Measurements from ENCODE around the gene ACAT1. TPM values are rescaled to one million over a fixed set of nuclear protein-coding genes. Genes with fewer than 3 reads are reported as not detected.

ACAT1 gene
- total RNA-seq, 1 experiment from 2014 or later: 134 TPM

DNA sequence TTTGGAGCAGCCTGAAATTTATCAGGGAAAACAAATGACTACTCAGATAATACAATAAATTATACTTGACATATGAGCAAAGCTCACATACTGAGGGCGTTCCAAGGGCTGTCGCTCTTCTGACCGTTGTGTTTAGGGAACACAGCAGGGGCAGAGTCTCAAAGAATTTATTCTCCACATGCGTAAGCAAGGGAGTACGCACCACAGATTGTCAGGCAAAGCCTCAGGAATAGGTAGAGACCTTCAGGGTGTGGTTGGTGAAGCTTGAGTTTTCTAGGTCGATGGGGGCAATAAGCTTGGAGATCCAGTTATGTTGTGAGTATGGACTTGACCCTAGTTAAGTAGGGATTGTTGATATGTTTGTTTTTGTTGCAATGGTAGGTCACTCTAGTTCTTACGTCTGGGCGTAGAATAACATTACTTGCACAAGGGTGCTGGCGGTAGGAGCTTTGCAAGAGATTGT, 830 bp downstream of the ACAT1 start:
- Mint-ChIP-seq H3K36me3 (ENCODE audit: insufficient read depth, unreplicated experiment) (peaks cover 13% of the 10 kb centered on the region), H3K4me3 (ENCODE audit: unreplicated experiment) (peak overlapping the region; percentile 81), H3K4me1 (ENCODE audit: low read depth, unreplicated experiment) (peaks cover 27% of the 10 kb centered on the region), H3K27ac (ENCODE audit: unreplicated experiment) (peak overlapping the region; percentile 66), H3K27me3 (ENCODE audit: insufficient read depth, unreplicated experiment) (no peaks in the 10 kb centered on the region), H3K9me3 (ENCODE audit: unreplicated experiment) (no peaks in the 10 kb centered on the region)
- Histone ChIP-seq H3K4me1 (peaks cover 13% of the 10 kb centered on the region), H3K36me3 (ENCODE audit: control insufficient read depth, insufficient read depth, low read length) (no peaks in the 10 kb centered on the region), H3K27me3 (replicated peaks; ENCODE audit: control insufficient read depth, insufficient read depth, low read length) (no peaks in the 10 kb centered on the region), H3K4me3 (ENCODE audit: low read depth, low read length) (peak overlapping the region; percentile 88), H3K9me3 (no peaks in the 10 kb centered on the region)
- TSS peak; percentile 62 for BruUV-seq (replicated peaks)
- peak in 1 of 2 experiments; percentile 34 for DNase-seq
- ChIA-PET CTCF (interaction anchor here (0.6 kb wide), 1 partner anchor 190 kb away, joined by 3 read pairs; no protein-coding TSS in a partner anchor), POLR2A (interaction anchor here (0.6 kb wide), 2 partner anchors 26 to 269 kb away, joined by 7 to 11 read pairs; no protein-coding TSS in a partner anchor)
- TF ChIP-seq, protein P1, sequence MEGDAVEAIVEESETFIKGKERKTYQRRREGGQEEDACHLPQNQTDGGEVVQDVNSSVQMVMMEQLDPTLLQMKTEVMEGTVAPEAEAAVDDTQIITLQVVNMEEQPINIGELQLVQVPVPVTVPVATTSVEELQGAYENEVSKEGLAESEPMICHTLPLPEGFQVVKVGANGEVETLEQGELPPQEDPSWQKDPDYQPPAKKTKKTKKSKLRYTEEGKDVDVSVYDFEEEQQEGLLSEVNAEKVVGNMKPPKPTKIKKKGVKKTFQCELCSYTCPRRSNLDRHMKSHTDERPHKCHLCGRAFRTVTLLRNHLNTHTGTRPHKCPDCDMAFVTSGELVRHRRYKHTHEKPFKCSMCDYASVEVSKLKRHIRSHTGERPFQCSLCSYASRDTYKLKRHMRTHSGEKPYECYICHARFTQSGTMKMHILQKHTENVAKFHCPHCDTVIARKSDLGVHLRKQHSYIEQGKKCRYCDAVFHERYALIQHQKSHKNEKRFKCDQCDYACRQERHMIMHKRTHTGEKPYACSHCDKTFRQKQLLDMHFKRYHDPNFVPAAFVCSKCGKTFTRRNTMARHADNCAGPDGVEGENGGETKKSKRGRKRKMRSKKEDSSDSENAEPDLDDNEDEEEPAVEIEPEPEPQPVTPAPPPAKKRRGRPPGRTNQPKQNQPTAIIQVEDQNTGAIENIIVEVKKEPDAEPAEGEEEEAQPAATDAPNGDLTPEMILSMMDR (IDR thresholded peaks at IDR 0.05; ENCODE audit: insufficient read depth in 1 of 2, low read depth in 1 of 2, low read length in 1 of 2, severe bottlenecking in 1 of 2, unreplicated experiment in 1 of 2): no peak
- intact Hi-C loops (cut with micrococcal nuclease; ENCODE audit: unreplicated experiment): loop anchor here (10.0 kb wide), 1 partner anchor 343 kb away; the partner anchor contains the start of gene C11orf65

GRCh38 chr11:108125096-108125495, 3.7 kb downstream of the ACAT1 start:
- peaks cover 26% of the 10 kb centered on the region for H3K36me3 Mint-ChIP-seq (ENCODE audit: insufficient read depth, unreplicated experiment)
- no peak overlapping the region for H3K27ac Mint-ChIP-seq (ENCODE audit: unreplicated experiment)
- peaks cover 13% of the 10 kb centered on the region for H3K4me1 ChIP-seq
- no peak for DNase-seq
- POLR2A ChIA-PET: no interaction called here
- H3K27me3 Mint-ChIP-seq (ENCODE audit: insufficient read depth, unreplicated experiment): no peaks in the 10 kb centered on the region
- TF ChIP-seq, protein P1 (IDR thresholded peaks at IDR 0.05; ENCODE audit: insufficient read depth in 1 of 2, low read depth in 1 of 2, low read length in 1 of 2, severe bottlenecking in 1 of 2, unreplicated experiment in 1 of 2): no peak
- no peak overlapping the region for H3K4me3 ChIP-seq (ENCODE audit: low read depth, low read length)
- H3K9me3 ChIP-seq: no peaks in the 10 kb centered on the region
- H3K4me3 Mint-ChIP-seq (ENCODE audit: unreplicated experiment): no peak overlapping the region
- peaks cover 20% of the 10 kb centered on the region for H3K4me1 Mint-ChIP-seq (ENCODE audit: low read depth, unreplicated experiment)
- intact Hi-C loops (cut with micrococcal nuclease; ENCODE audit: unreplicated experiment): loop anchor here (10.0 kb wide), 1 partner anchor 340 kb away; the partner anchor contains the start of gene C11orf65
- no TSS peak for BruUV-seq (replicated peaks)
- no peaks in the 10 kb centered on the region for H3K27me3 ChIP-seq (replicated peaks; ENCODE audit: control insufficient read depth, insufficient read depth, low read length)
- CTCF ChIA-PET: no interaction called here
- no peaks in the 10 kb centered on the region for H3K36me3 ChIP-seq (ENCODE audit: control insufficient read depth, insufficient read depth, low read length)
- no peaks in the 10 kb centered on the region for H3K9me3 Mint-ChIP-seq (ENCODE audit: unreplicated experiment)

DNA sequence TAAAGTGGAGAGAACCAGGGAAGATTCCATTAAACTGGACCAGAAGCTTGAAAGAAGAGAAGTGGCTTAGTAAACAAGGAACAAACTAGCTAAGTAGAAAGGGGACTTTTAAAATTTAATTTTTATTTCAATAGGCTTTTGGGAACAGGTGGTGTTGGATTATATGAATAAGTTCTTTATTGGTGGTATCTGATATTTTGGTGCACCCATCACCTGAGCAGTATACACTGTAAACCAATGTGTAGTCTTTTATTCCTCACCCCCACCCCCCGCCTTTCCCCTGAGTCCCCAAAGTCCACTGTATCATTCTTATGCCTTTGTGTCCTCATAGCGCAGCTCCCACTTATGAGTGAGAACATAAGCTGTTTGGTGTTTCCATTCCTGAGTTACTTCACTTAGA, 7.4 kb downstream of the ACAT1 start:
- ChIA-PET CTCF (no interaction called here), POLR2A (no interaction called here)
- Mint-ChIP-seq H3K27me3 (ENCODE audit: insufficient read depth, unreplicated experiment) (no peaks in the 10 kb centered on the region), H3K4me1 (ENCODE audit: low read depth, unreplicated experiment) (peaks cover 12% of the 10 kb centered on the region), H3K9me3 (ENCODE audit: unreplicated experiment) (no peaks in the 10 kb centered on the region), H3K36me3 (ENCODE audit: insufficient read depth, unreplicated experiment) (peaks cover 35% of the 10 kb centered on the region), H3K4me3 (ENCODE audit: unreplicated experiment) (no peak overlapping the region), H3K27ac (ENCODE audit: unreplicated experiment) (no peak overlapping the region)
- Histone ChIP-seq H3K27me3 (replicated peaks; ENCODE audit: control insufficient read depth, insufficient read depth, low read length) (no peaks in the 10 kb centered on the region), H3K4me3 (ENCODE audit: low read depth, low read length) (no peak overlapping the region), H3K36me3 (ENCODE audit: control insufficient read depth, insufficient read depth, low read length) (peaks cover 1% of the 10 kb centered on the region; the same call in 1 of the 2 replicates), H3K9me3 (no peaks in the 10 kb centered on the region), H3K4me1 (no peaks in the 10 kb centered on the region)
- TF ChIP-seq, protein P1 (IDR thresholded peaks at IDR 0.05; ENCODE audit: insufficient read depth in 1 of 2, low read depth in 1 of 2, low read length in 1 of 2, severe bottlenecking in 1 of 2, unreplicated experiment in 1 of 2): no peak
- BruUV-seq (replicated peaks): no TSS peak
- intact Hi-C loops (cut with micrococcal nuclease; ENCODE audit: unreplicated experiment): loop anchor here (10.0 kb wide), 1 partner anchor 336 kb away; the partner anchor contains the start of gene C11orf65
- no peak for DNase-seq

Measured in Caco-2 (cell line).